HG03039 (cell line): Measurements from ENCODE around the gene ATPAF1.
"Not testable (repeated sequence)": the region's sequence is repeated elsewhere in the genome, so short reads cannot be mapped to it uniquely, and the experiment has no call there.

Source experiments
- ATAC-seq: cut with Tn5 transposase; IDR thresholded peaks from one replicate; pipeline ENCODE4 v1.9.1; 2021; ENCODE audit warnings: mild to moderate bottlenecking, moderate library complexity; ENCODE audit not compliant: unreplicated experiment

The ATPAF1 gene

GRCh38 chr1:46652321-46653100, 15.7 kb downstream of the ATPAF1 start:
- ATAC-seq: no peak

- not testable (repeated sequence) for ATAC-seq
Observed at GRCh38 chr1:46651152-46651551, 17.0 kb downstream of the ATPAF1 start.

- no peak for ATAC-seq
Observed at GRCh38 chr1:46650491-46650890, 17.7 kb downstream of the ATPAF1 start.

GRCh38 chr1:46649764-46650163, 18.4 kb downstream of the ATPAF1 start:
- no peak for ATAC-seq

GRCh38 chr1:46647611-46648010, 20.6 kb downstream of the ATPAF1 start:
- no peak for ATAC-seq

- ATAC-seq: no peak
Observed at GRCh38 chr1:46646844-46647243, 21.3 kb downstream of the ATPAF1 start.

- no peak for ATAC-seq
Observed at GRCh38 chr1:46646331-46646730, 21.8 kb downstream of the ATPAF1 start.

- ATAC-seq: no peak
Observed at GRCh38 chr1:46645815-46646214, 22.3 kb downstream of the ATPAF1 start.

GRCh38 chr1:46643368-46643775, 24.8 kb downstream of the ATPAF1 start:
- no peak for ATAC-seq

GRCh38 chr1:46642115-46642680, 26.0 kb downstream of the ATPAF1 start:
- no peak for ATAC-seq

- no peak for ATAC-seq
Observed at GRCh38 chr1:46639547-46639946, 28.6 kb downstream of the ATPAF1 start.

GRCh38 chr1:46638921-46639320, 29.2 kb downstream of the ATPAF1 start:
- ATAC-seq: no peak

- no peak for ATAC-seq
Observed at GRCh38 chr1:46637444-46638083, 30.6 kb downstream of the ATPAF1 start.

GRCh38 chr1:46635205-46635604, 33.0 kb downstream of the ATPAF1 start:
- no peak for ATAC-seq

GRCh38 chr1:46630719-46631118, 37.4 kb downstream of the ATPAF1 start:
- ATAC-seq: no peak

GRCh38 chr1:46623743-46624644, 44.2 kb downstream of the ATPAF1 start:
- no peak for ATAC-seq

- ATAC-seq: no peak
Observed at GRCh38 chr1:46622344-46622743, 45.8 kb downstream of the ATPAF1 start.

GRCh38 chr1:46621930-46622329, 46.2 kb downstream of the ATPAF1 start:
- ATAC-seq: no peak

- no peak for ATAC-seq
Observed at GRCh38 chr1:46619656-46620258, 48.4 kb downstream of the ATPAF1 start.

GRCh38 chr1:46618754-46619415, 49.3 kb downstream of the ATPAF1 start:
- ATAC-seq: no peak
